Lung (tissue), 12 donors: Measurements from ENCODE around the gene AMIGO3. TPM values are rescaled to one million over a fixed set of nuclear protein-coding genes. Genes with fewer than 3 reads are reported as not detected.
"Not testable (repeated sequence)": the region's sequence is repeated elsewhere in the genome, so short reads cannot be mapped to it uniquely, and the experiment has no call there.

Source experiments
- ATAC-seq: fragments of 200-7000 bp; cut with Tn5 transposase; one replicate; pipeline ENCODE4 v1.9.1; 2020; ENCODE audit warnings: moderate number of reproducible peaks; ENCODE audit not compliant: insufficient read depth, low FRiP score
- DNase-seq, 3 donors: peaks; one replicate each; pipeline ENCODE4 v3.0.0-alpha.2; 2013 to 2017
- H3K27ac ChIP-seq, 2 donors: one replicate each; pipeline ENCODE4 v1.5.1; 2013; ENCODE audit warnings: mild to moderate bottlenecking in 2 of 2, moderate library complexity in 2 of 2, control low read depth in 1 of 2, inconsistent platforms in 1 of 2, low read depth in 1 of 2, low read length in 1 of 2
- H3K27me3 ChIP-seq, 3 donors: one replicate each; pipeline ENCODE4 v1.5.1; 2013; ENCODE audit warnings: low read length in 2 of 3; ENCODE audit not compliant: control insufficient read depth in 3 of 3, insufficient read depth in 3 of 3
- H3K36me3 ChIP-seq, 4 donors: one replicate each; pipeline ENCODE4 v1.5.1; 2013; ENCODE audit warnings: low read length in 4 of 4, mild to moderate bottlenecking in 1 of 4, moderate library complexity in 1 of 4; ENCODE audit not compliant: control insufficient read depth in 4 of 4, insufficient read depth in 4 of 4
- H3K4me1 ChIP-seq, 5 donors: one replicate each; pipeline ENCODE4 v1.5.1; 2013; ENCODE audit warnings: low read length in 5 of 5, mild to moderate bottlenecking in 2 of 5, moderate library complexity in 1 of 5; ENCODE audit not compliant: control insufficient read depth in 5 of 5, insufficient read depth in 5 of 5
- H3K4me3 ChIP-seq: one replicate; pipeline ENCODE4 v1.5.1; 2013; ENCODE audit warnings: mild to moderate bottlenecking, control low read depth, moderate library complexity
- H3K9ac ChIP-seq, 2 donors: one replicate each; pipeline ENCODE4 v1.5.1; 2013; ENCODE audit warnings: low read length in 2 of 2, control low read depth in 1 of 2; ENCODE audit not compliant: insufficient read depth in 1 of 2
- H3K9me3 ChIP-seq, 4 donors: one replicate each; pipeline ENCODE4 v1.5.1; 2013; ENCODE audit warnings: low read length in 3 of 4, mild to moderate bottlenecking in 1 of 4, moderate library complexity in 1 of 4; ENCODE audit not compliant: control insufficient read depth in 4 of 4, insufficient read depth in 3 of 4
- WGBS, 2 donors: extraction: QIAGEN DNeasy Blood & Tissue Kit; methylation state at CpG; one replicate each; pipeline ENCODE4 v1.1.7; 2013; 5-methylcytosine and 5-hydroxymethylcytosine counted together
- polyA plus RNA-seq, 2 donors: library from polyadenylated mRNA; stranded (reverse); fragments of 200-250 nt; gene quantifications; one replicate each; pipeline ENCODE4 v1.2.1, GENCODE V29; 2013
- total RNA-seq, 2 donors: library from RNA; depleted of rRNA in 1 of 2; stranded (reverse); fragments of >200 nt in 1 of 2; gene quantifications; one replicate each; pipeline ENCODE4 v1.2.1, GENCODE V29; 2014 to 2021
- TF ChIP-seq, protein P1 (sequence below): IDR thresholded peaks from 2 replicates; pipeline ENCODE4 v1.5.1; 2012; ENCODE audit warnings: mild to moderate bottlenecking; ENCODE audit errors: control extremely low read depth, extremely low read depth
- donor health status: control.
- donor health status: control.
- donor health status: Bipolar disorder and iron deficiency.
- donor health status: healthy.
- donor health status: DM: yes; HTN: yes; CAD: no.

Gene AMIGO3
- total and polyA plus RNA-seq, 4 donors: 0.25 to 0.63 (median 0.51) TPM; not detected in 1

DNA sequence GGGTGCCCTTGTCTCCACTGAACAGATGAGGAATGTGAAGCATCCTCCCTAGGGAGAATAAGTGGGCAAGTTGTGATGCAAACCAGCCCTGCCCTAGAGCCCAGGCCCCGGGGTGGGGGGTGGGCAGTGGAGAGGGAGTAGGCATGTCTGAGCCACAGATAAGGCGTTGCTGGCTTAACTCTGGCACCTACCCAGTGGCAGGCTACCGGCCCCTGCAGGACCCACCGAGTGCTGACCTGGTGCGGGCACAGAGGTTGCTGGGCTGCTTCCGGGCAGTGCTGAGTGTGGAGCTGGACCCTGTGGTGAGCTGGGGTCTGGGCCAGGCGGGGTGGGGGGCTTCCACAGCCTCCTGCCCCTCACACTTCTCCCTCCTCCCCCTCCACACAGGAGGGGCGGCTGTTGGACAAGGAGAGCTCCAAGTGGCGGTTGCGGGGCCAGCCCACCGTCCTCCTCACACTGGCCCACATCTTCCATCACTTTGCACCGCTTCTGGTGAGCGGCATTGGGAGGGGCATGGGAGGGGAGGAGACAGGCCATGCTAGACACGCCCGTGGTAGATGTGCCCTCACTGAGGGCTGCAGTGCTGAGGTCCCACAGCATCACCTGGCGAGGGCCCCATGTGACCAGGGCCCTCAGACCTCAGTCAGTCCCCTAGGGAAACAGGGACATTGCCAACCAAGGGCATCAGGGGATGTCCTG lies 20.1 kb downstream of the AMIGO3 start:
- Histone ChIP-seq H3K9me3 (no peaks in the 10 kb centered on the region), H3K27ac (no peak overlapping the region), H3K27me3 (no peaks in the 10 kb centered on the region), H3K36me3 (peaks cover 0 to 43% (median 24%) of the 10 kb centered on the region in 4 donors), H3K9ac (no peak overlapping the region), H3K4me1 (peaks cover 0 to 5% (median 0%) of the 10 kb centered on the region in 5 donors), H3K4me3 (no peak overlapping the region)
- ATAC-seq: no peak
- TF ChIP-seq, protein P1, sequence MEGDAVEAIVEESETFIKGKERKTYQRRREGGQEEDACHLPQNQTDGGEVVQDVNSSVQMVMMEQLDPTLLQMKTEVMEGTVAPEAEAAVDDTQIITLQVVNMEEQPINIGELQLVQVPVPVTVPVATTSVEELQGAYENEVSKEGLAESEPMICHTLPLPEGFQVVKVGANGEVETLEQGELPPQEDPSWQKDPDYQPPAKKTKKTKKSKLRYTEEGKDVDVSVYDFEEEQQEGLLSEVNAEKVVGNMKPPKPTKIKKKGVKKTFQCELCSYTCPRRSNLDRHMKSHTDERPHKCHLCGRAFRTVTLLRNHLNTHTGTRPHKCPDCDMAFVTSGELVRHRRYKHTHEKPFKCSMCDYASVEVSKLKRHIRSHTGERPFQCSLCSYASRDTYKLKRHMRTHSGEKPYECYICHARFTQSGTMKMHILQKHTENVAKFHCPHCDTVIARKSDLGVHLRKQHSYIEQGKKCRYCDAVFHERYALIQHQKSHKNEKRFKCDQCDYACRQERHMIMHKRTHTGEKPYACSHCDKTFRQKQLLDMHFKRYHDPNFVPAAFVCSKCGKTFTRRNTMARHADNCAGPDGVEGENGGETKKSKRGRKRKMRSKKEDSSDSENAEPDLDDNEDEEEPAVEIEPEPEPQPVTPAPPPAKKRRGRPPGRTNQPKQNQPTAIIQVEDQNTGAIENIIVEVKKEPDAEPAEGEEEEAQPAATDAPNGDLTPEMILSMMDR: no peak
- WGBS, 2 donors: 88 to 91% methylated on average over 15 to 16 of the region's 16 CpGs
- no peak for DNase-seq

- 88 to 92% methylated on average over 4 of the region's 4 CpGs for WGBS, 2 donors
- not testable (repeated sequence) for H3K4me3 ChIP-seq, ATAC-seq, H3K27me3 ChIP-seq, H3K9me3 ChIP-seq, H3K27ac ChIP-seq, DNase-seq, H3K4me1 ChIP-seq, H3K9ac ChIP-seq
- peaks cover 0 to 21% (median 10%) of the 10 kb centered on the region in 4 donors for H3K36me3 ChIP-seq
Observed at GRCh38 chr3:49695350-49696015, 24.0 kb downstream of the AMIGO3 start.

DNA sequence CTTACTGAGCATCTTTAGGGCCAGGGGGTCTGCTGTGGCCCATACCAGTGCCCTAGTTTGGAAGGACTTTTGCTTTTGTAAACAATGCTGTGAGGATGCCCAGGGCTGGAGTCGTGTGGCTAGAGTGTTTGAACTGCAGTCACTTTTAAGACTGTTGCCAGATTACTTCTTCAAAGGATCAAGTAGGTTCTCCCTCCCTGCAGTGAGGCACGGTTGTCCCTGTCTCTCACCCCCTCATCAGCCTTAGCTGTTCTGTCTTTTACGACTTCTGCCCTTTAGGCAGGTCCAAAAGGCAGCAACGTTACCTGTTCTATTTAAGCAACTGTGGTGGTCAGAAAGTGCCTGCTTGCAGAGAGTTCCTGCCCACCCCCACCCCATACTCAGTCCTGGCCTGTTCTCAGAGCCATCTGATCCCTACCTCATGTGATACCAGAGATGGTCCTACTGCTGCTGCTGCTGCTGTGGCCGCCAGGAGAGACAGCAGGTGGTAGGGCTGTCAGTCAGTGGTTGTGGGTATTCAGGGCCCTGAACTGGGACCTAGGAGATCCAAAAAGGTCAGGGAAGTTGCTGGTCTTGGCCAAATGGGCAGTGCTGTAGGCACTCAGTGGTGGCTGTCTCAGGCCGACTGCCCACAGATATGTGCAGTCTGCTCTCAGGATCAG lies 24.9 kb downstream of the AMIGO3 start:
- not testable (repeated sequence) for H3K4me3 ChIP-seq, H3K9me3 ChIP-seq, H3K27me3 ChIP-seq, DNase-seq, H3K9ac ChIP-seq, H3K27ac ChIP-seq, ATAC-seq
- H3K4me1 ChIP-seq: peaks cover 0 to 12% (median 6%) of the 10 kb centered on the region in 5 donors
- 71 to 81% methylated on average over 6 of the region's 6 CpGs for WGBS, 2 donors
- peaks cover 0 to 16% (median 9%) of the 10 kb centered on the region in 4 donors for H3K36me3 ChIP-seq

GRCh38 chr3:49691481-49691880 lies 28.0 kb downstream of the AMIGO3 start:
- peaks cover 0 to 18% (median 6%) of the 10 kb centered on the region in 5 donors for H3K4me1 ChIP-seq
- H3K36me3 ChIP-seq, H3K9me3 ChIP-seq, H3K4me3 ChIP-seq, ATAC-seq, DNase-seq, H3K27ac ChIP-seq, H3K27me3 ChIP-seq, H3K9ac ChIP-seq: not testable (repeated sequence)
- WGBS, 2 donors: 87 to 89% methylated on average over 3 of the region's 3 CpGs

DNA sequence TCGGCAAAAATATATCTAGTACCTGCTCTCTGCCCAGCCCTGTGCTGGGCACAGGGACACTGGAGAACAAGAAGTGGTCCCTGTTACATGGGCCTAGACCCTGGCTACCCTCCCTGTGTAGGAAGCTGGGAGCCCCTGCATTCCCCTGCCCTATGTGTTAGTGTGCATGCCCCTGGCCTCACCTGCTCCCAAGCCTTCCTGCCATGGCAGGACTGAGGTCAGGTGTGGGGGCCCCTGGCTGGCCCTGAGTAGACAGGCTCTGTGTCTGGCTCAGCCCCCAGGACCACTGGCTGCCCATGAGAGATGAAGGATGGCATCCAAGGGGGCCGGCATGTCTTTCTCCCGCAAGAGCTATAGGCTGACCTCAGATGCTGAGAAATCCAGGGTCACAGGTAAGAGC lies 28.6 kb downstream of the AMIGO3 start:
- H3K9ac ChIP-seq, H3K9me3 ChIP-seq, H3K27ac ChIP-seq, DNase-seq, H3K27me3 ChIP-seq, H3K4me3 ChIP-seq, ATAC-seq, H3K36me3 ChIP-seq: not testable (repeated sequence)
- peaks cover 0 to 18% (median 6%) of the 10 kb centered on the region in 5 donors for H3K4me1 ChIP-seq
- 93 to 94% methylated on average over 3 of the region's 3 CpGs for WGBS, 2 donors

DNA sequence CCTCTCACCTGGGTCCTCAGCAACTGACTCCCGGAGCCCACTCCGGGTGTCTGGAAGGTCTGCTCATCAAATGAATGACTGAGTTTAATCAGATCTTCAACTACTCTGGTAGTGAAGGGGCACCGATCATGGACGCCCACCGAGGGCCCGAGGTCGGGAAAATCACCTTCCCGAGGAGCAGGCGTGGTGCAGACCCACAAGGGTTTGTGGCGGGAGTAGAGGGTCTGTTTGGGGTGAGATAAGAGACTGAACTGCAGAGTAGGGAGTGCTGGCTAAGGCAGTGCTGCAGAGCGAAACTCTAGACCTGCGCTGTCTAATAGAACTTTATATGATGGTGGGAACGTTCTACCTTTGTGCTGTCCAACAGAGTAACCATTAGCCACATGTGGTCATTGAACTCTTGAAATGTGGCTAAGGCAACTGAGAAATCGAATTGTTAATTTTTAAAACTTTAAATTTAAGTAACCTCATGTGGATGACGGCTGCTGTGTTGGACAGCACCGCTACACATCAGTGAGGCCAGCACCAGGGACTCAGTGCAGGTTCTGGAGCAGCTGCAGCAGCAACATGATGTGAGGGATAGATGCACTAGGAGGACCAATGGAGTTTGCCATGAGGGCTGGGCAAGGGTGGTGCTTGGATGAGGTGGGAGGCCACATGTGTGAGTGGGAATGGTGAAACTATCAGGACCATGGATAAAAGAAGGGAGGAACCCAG lies 29.4 kb downstream of the AMIGO3 start:
- peak overlapping the region; percentile 75 for H3K4me3 ChIP-seq
- H3K27me3 ChIP-seq, DNase-seq, H3K9me3 ChIP-seq, ATAC-seq, H3K36me3 ChIP-seq, H3K27ac ChIP-seq: not testable (repeated sequence)
- peak overlapping the region; percentile 41 to 71 for H3K9ac ChIP-seq
- H3K4me1 ChIP-seq: peaks cover 0 to 18% (median 6%) of the 10 kb centered on the region in 5 donors
- 8 to 9% methylated on average over 16 of the region's 16 CpGs for WGBS, 2 donors
